ENCODE measurements around the gene FAM216A. TPM values are rescaled to one million over a fixed set of nuclear protein-coding genes. Genes with fewer than 3 reads are reported as not detected.

The FAM216A gene
- total and polyA plus RNA-seq, 8 donors, result 0.37 to 2.8 (median 1.2) TPM

- FAIRE-seq (no peak), DNase-seq (no peak), ATAC-seq (no peak)
- no peak overlapping the region for H3K27ac ChIP-seq
- WGBS, 2 donors, result 95 to 99% methylated on average over 7 of the region's 7 CpGs
- intact Hi-C loops (cut with DNase I), result no loop called here
- H3K9me3 ChIP-seq, result no peaks in the 10 kb centered on the region
- H3K4me1 ChIP-seq, result no peaks in the 10 kb centered on the region
- no peak for TF ChIP-seq CTCF (IDR thresholded peaks at IDR 0.05)
- no peaks in the 10 kb centered on the region for H3K36me3 ChIP-seq
- H3K4me3 ChIP-seq, result no peak overlapping the region
- no peaks in the 10 kb centered on the region for H3K27me3 ChIP-seq
Observed at GRCh38 chr12:110475426-110475825, 6.8 kb downstream of the FAM216A start.

- Histone ChIP-seq H3K36me3 (peaks cover 0 to 15% (median 5%) of the 10 kb centered on the region in 3 donors), H3K9me3 (no peaks in the 10 kb centered on the region), H3K27ac (no peak overlapping the region), H3K4me1 (peaks cover 0 to 22% (median 6%) of the 10 kb centered on the region in 3 donors), H3K27me3 (no peaks in the 10 kb centered on the region), H3K4me3 (no peak overlapping the region)
- FAIRE-seq (no peak), ATAC-seq (no peak), DNase-seq (no peak)
- no peak for TF ChIP-seq CTCF (IDR thresholded peaks at IDR 0.05)
- 55 to 61% methylated on average over 4 of the region's 4 CpGs for WGBS, 2 donors
- intact Hi-C loops (cut with DNase I), result no loop called here
Observed at GRCh38 chr12:110498984-110499706, 30.5 kb downstream of the FAM216A start.

GRCh38 chr12:110501399-110501751 lies 32.7 kb downstream of the FAM216A start:
- ATAC-seq (peak; percentile 46 to 67 (median 60)), DNase-seq (peak in 3 of 6 donors; percentile 28 to 40 (median 33)), FAIRE-seq (no peak)
- TF ChIP-seq CTCF (IDR thresholded peaks at IDR 0.05), result no peak
- Histone ChIP-seq H3K9me3 (no peaks in the 10 kb centered on the region), H3K4me3 (peak overlapping the region; percentile 87 to 98 (median 90)), H3K4me1 (peaks cover 0 to 22% (median 6%) of the 10 kb centered on the region in 3 donors), H3K36me3 (no peaks in the 10 kb centered on the region), H3K27ac (peak overlapping the region; percentile 68 to 94 (median 80)), H3K27me3 (no peaks in the 10 kb centered on the region)
- WGBS, 2 donors, result 0% methylated on average over 17 of the region's 17 CpGs
- intact Hi-C loops (cut with DNase I), result no loop called here

- intact Hi-C loops (cut with DNase I), result no loop called here
- no peak for TF ChIP-seq CTCF (IDR thresholded peaks at IDR 0.05)
- Histone ChIP-seq H3K9me3 (no peaks in the 10 kb centered on the region), H3K27ac (peak within 1 kb of the TSS; percentile 68 to 94 (median 80)), H3K4me3 (peak within 1 kb of the TSS; percentile 87 to 98 (median 90)), H3K36me3 (no peaks in the 10 kb centered on the region), H3K4me1 (peaks cover 0 to 22% (median 6%) of the 10 kb centered on the region in 3 donors), H3K27me3 (no peaks in the 10 kb centered on the region)
- peak; percentile 59 for FAIRE-seq
- WGBS, 2 donors, result 7 to 9% methylated on average over 61 of the region's 61 CpGs
- peak; percentile 95 to 98 (median 97) for DNase-seq
- ATAC-seq, result peak; percentile 97 to 99 (median 98)
Observed at GRCh38 chr12:110501752-110502738, 33.4 kb downstream of the FAM216A start, which contains the start of the genes RAD9B and VPS29. Gene RAD9B, plus strand, starts transcription at chr12:110502331. Its CDS starts 7 bp downstream, at chr12:110502338. Gene VPS29, minus strand, starts transcription at chr12:110502111. Its CDS starts 60 bp downstream, at chr12:110502051.
